HCT116 (cell line): ENCODE measurements around the gene ARSK. TPM values are rescaled to one million over a fixed set of nuclear protein-coding genes. Genes with fewer than 3 reads are reported as not detected.

Source experiments
- ATAC-seq: fragments of 200-7000 bp; cut with Tn5 transposase; 2 replicates; pipeline ENCODE4 v1.9.1; 2020; ENCODE audit warnings: mild to moderate bottlenecking, moderate library complexity
- BruUV-seq: library from RNA; stranded (reverse); fragments of 400-500 nt; replicated peaks from 2 replicates; lab custom pipeline; 2021; lab: Mats Ljungman, UMichigan
- CTCF ChIA-PET: fragments of 300-600 bp; sonication (Branson Sonifier 250); formaldehyde crosslinking; loops from one replicate; lab custom pipeline; 2021; ENCODE audit warnings: antibody characterized with exemption; lab: Charles Lee
- POLR2A ChIA-PET: fragments of 300-600, 350-600 bp; sonication (Branson Sonifier 250); formaldehyde crosslinking; loops from one replicate; lab custom pipeline; 2021; ENCODE audit warnings: antibody characterized with exemption; lab: Charles Lee
- RAD21 ChIA-PET, 2 experiments: fragments of 300-600 bp; sonication (Branson Sonifier 250); formaldehyde crosslinking; loops; one replicate each; lab custom pipeline; 2023; ENCODE audit warnings: low total read pairs in 2 of 2; ENCODE audit not compliant: uncharacterized antibody in 2 of 2, unreplicated experiment in 2 of 2, low non-redundant PET in 1 of 2; lab: Charles Lee
- DNase-seq: peaks from one replicate; pipeline ENCODE4 v3.0.0-alpha.2; 2010; ENCODE audit warnings: low read depth, low spot score
- H2AFZ ChIP-seq: fragments of 200-600 bp; shearing (Covaris generic), sonication (generic); 2 replicates; pipeline ENCODE4 v1.6.1; 2017; ENCODE audit warnings: low read depth, mixed run types, mixed read lengths, antibody characterized with exemption, low read length; ENCODE audit not compliant: poor library complexity, severe bottlenecking
- H3K27ac ChIP-seq: 2 replicates; pipeline ENCODE4 v1.5.1; 2012; ENCODE audit warnings: low read depth, low read length
- H3K27me3 ChIP-seq: fragments of 200-600 bp; sonication (generic); 2 replicates; pipeline ENCODE4 v1.6.1; 2016; ENCODE audit warnings: mixed run types, low read length, mixed read lengths; ENCODE audit not compliant: insufficient read depth
- H3K36me3 ChIP-seq, 2 experiments: fragments of 200-500 bp in 1 of 2; fragments of 200-600 bp in 1 of 2; sonication (Bioruptor generic) in 1 of 2; sonication (generic) in 1 of 2; 2 replicates each; pipeline versions ENCODE4 v1.5.1 to v1.6.1; 2014 to 2016; ENCODE audit warnings: low read length in 2 of 2, inconsistent platforms in 1 of 2, mixed read lengths in 1 of 2, mixed run types in 1 of 2; ENCODE audit not compliant: insufficient read depth in 2 of 2, control insufficient read depth in 1 of 2
- H3K4me1 ChIP-seq, 2 experiments: fragments of 200-600 bp in 1 of 2; sonication (generic) in 1 of 2; 2 replicates each; pipeline versions ENCODE4 v1.5.1 to v1.6.1; 2012 to 2017; ENCODE audit warnings: low read length in 2 of 2, inconsistent platforms in 1 of 2, mild to moderate bottlenecking in 1 of 2, mixed read lengths in 1 of 2, mixed run types in 1 of 2, moderate library complexity in 1 of 2; ENCODE audit not compliant: insufficient read depth in 2 of 2, control insufficient read depth in 1 of 2
- H3K4me2 ChIP-seq: fragments of 200-600 bp; sonication (generic); 2 replicates; pipeline ENCODE4 v1.6.1; 2017; ENCODE audit warnings: mixed run types, low read length, mixed read lengths
- H3K4me3 ChIP-seq, 2 experiments: fragments of 200-600 bp in 1 of 2; sonication (generic) in 1 of 2; replicated peaks in 1 of 2; 2 replicates each; pipeline ENCODE4 v1.5.1; 2011 to 2016; ENCODE audit warnings: low read length in 2 of 2, control low read depth in 1 of 2, low read depth in 1 of 2, mild to moderate bottlenecking in 1 of 2, mixed read lengths in 1 of 2, mixed run types in 1 of 2
- H3K79me2 ChIP-seq: fragments of 200-600 bp; sonication (generic); 2 replicates; pipeline ENCODE4 v1.6.1; 2017; ENCODE audit warnings: mild to moderate bottlenecking, mixed run types, low read length, moderate library complexity, mixed read lengths; ENCODE audit not compliant: insufficient read depth
- H3K9ac ChIP-seq: fragments of 200-600 bp; sonication (generic); 2 replicates; pipeline ENCODE4 v1.6.1; 2016; ENCODE audit warnings: low read length, mixed read lengths
- H3K9me2 ChIP-seq: fragments of 200-600 bp; sonication (generic), shearing (Covaris generic); 2 replicates; pipeline ENCODE4 v1.6.1; 2017; ENCODE audit warnings: mixed run types, mild to moderate bottlenecking, moderate library complexity; ENCODE audit not compliant: insufficient read depth
- H3K9me3 ChIP-seq, 2 experiments: fragments of 200-500 bp in 1 of 2; fragments of 200-600 bp in 1 of 2; sonication (Bioruptor generic) in 1 of 2; sonication (generic) in 1 of 2; 2 replicates each; pipeline ENCODE4 v1.6.1; 2014 to 2017; ENCODE audit warnings: low read length in 2 of 2, mixed read lengths in 2 of 2, inconsistent platforms in 1 of 2, low read depth in 1 of 2, mild to moderate bottlenecking in 1 of 2, mixed run types in 1 of 2, moderate library complexity in 1 of 2; ENCODE audit not compliant: control insufficient read depth in 1 of 2, insufficient read depth in 1 of 2
- H4K20me1 ChIP-seq: fragments of 200-600 bp; sonication (generic), shearing (Covaris generic); 2 replicates; pipeline ENCODE4 v1.6.1; 2017; ENCODE audit warnings: mixed run types, mild to moderate bottlenecking, moderate library complexity; ENCODE audit not compliant: insufficient read depth
- CBX3 ChIP-seq: IDR thresholded peaks from 2 replicates; pipeline ENCODE4 v1.6.1; 2012; ENCODE audit warnings: low read depth
- CTCF ChIP-seq, 3 experiments: fragments of 200-600 bp in 1 of 3; sonication (generic) in 1 of 3; IDR thresholded peaks in 2 of 3; conservative IDR thresholded peaks in 1 of 3; 2 replicates each; pipeline ENCODE4 v1.5.1; 2012 to 2017; ENCODE audit warnings: low read depth in 2 of 3, low read length in 2 of 3, antibody characterized with exemption in 1 of 3, borderline replicate concordance in 1 of 3, control low read depth in 1 of 3, mild to moderate bottlenecking in 1 of 3, mixed read lengths in 1 of 3, mixed run types in 1 of 3, moderate library complexity in 1 of 3; ENCODE audit not compliant: insufficient read depth in 1 of 3
- POLR2A ChIP-seq: IDR thresholded peaks from 2 replicates; pipeline ENCODE4 v1.7.0; 2011; ENCODE audit warnings: borderline replicate concordance; ENCODE audit not compliant: insufficient read depth, insufficient read length; ENCODE audit errors: extremely low read depth
- SP1 ChIP-seq: IDR thresholded peaks from 2 replicates; pipeline ENCODE4 v1.6.1; 2012; ENCODE audit warnings: low read depth
- ZFX ChIP-seq: fragments of 450-650 bp; IDR thresholded peaks from 2 replicates; pipeline ENCODE4 v1.6.1; 2017
- intact Hi-C: fragments of 100-400 bp; cut with micrococcal nuclease; formaldehyde crosslinking; loops from 2 replicates; pipeline ENCODE4 v1.10.0; 2022
- total RNA-seq: library from RNA; stranded (reverse); gene quantifications from one replicate; pipeline ENCODE4 v1.2.1, GENCODE V29; 2021; ENCODE audit not compliant: unreplicated experiment

The ARSK gene
- total RNA-seq, 1 experiment from 2014 or later: 4.6 TPM

- Histone ChIP-seq H3K4me2 (no peak overlapping the region), H4K20me1 (no peaks in the 10 kb centered on the region), H3K9me2 (no peaks in the 10 kb centered on the region), H3K79me2 (no peaks in the 10 kb centered on the region), H3K36me3 (no peaks in the 10 kb centered on the region), H3K27me3 (no peaks in the 10 kb centered on the region), H2AFZ (no peak overlapping the region), H3K4me3 (no peak overlapping the region), H3K4me1 (peaks cover 9 to 23% of the 10 kb centered on the region in 2 experiments; a peak in 3 of 4 replicates), H3K9ac (no peak overlapping the region), H3K9me3 (no peaks in the 10 kb centered on the region), H3K27ac (no peak overlapping the region)
- TF ChIP-seq ZFX (no peak), CTCF (IDR thresholded peaks at IDR 0.05 in 2 of 3, conservative IDR thresholded peaks at IDR 0.05 in 1 of 3; ENCODE audit: borderline replicate concordance in 1 of 3, insufficient read depth in 1 of 3, low read depth in 2 of 3, low read length in 2 of 3) (no peak), CBX3 (no peak), SP1 (no peak), POLR2A (no peak)
- CTCF ChIA-PET: no interaction called here
- RAD21 ChIA-PET: no interaction called here
- ATAC-seq (no peak), DNase-seq (no peak)
- intact Hi-C loops: loop anchor here (5.0 kb wide), 1 partner anchor 687 kb away; no protein-coding TSS in a partner anchor
- no TSS peak for BruUV-seq
- POLR2A ChIA-PET: no interaction called here
Measured at GRCh38 chr5:95649842-95650620, 95.1 kb downstream of the ARSK start.

- RAD21 ChIA-PET: no interaction called here
- ATAC-seq: no peak
- CTCF ChIA-PET: no interaction called here
Measured at GRCh38 chr5:95652849-95653248, 97.9 kb downstream of the ARSK start.

More at GRCh38 chr5:95652849-95653248, 97.9 kb downstream of the ARSK start:
- H3K4me2 ChIP-seq: no peak overlapping the region
- POLR2A ChIA-PET: no interaction called here
- H3K9ac ChIP-seq: no peak overlapping the region
- H3K4me1 ChIP-seq: peaks cover under 1 to 4% of the 10 kb centered on the region in 2 experiments; a peak in 3 of 4 replicates
- H3K9me3 ChIP-seq: no peaks in the 10 kb centered on the region
- BruUV-seq: no TSS peak
- H4K20me1 ChIP-seq: no peaks in the 10 kb centered on the region
- no peaks in the 10 kb centered on the region for H3K36me3 ChIP-seq
- no peak for TF ChIP-seq POLR2A
- H3K79me2 ChIP-seq: no peaks in the 10 kb centered on the region
- H3K27ac ChIP-seq: no peak overlapping the region
- no peaks in the 10 kb centered on the region for H3K9me2 ChIP-seq
- no peak overlapping the region for H3K4me3 ChIP-seq
- DNase-seq: no peak
- intact Hi-C loops: no loop called here
- H3K27me3 ChIP-seq: no peaks in the 10 kb centered on the region
- H2AFZ ChIP-seq: no peak overlapping the region
